GM12878 (cell line): ENCODE measurements around the gene SURF6. TPM values are rescaled to one million over a fixed set of nuclear protein-coding genes. Genes with fewer than 3 reads are reported as not detected.
A peak's percentile ranks its signal among the peaks of the same experiment; 100 is the strongest.

ENCODE experiments used
- ATAC-seq: fragments of 200-7000 bp; cut with Tn5 transposase; 3 replicates; pipeline ENCODE4 v1.9.1; 2020; ENCODE audit warnings: mild to moderate bottlenecking, moderate library complexity
- BruUV-seq: library from RNA; stranded (reverse); fragments of 400-500 nt; replicated peaks from 2 replicates; lab custom pipeline; 2021; lab: Mats Ljungman, UMichigan
- CTCF ChIA-PET: fragments of 300-600 bp; sonication (Branson Sonifier 250); formaldehyde crosslinking; extraction: SDS; loops from one replicate; lab custom pipeline; 2021; ENCODE audit warnings: inconsistent platforms; lab: Yijun Ruan, JAX
- POLR2A ChIA-PET: fragments of 350-600 bp; formaldehyde crosslinking; extraction: SDS; loops from one replicate; lab custom pipeline; 2021; ENCODE audit warnings: inconsistent platforms; lab: Charles Lee
- RAD21 ChIA-PET: fragments of 300-600 bp; sonication (Branson Sonifier 250); formaldehyde crosslinking; loops from one replicate; lab custom pipeline; 2023; ENCODE audit warnings: antibody characterized with exemption; ENCODE audit not compliant: unreplicated experiment; lab: Charles Lee
- SMC1A ChIA-PET: fragments of 300-600 bp; sonication (Branson Sonifier 250); formaldehyde crosslinking; loops from one replicate; lab custom pipeline; 2023; ENCODE audit not compliant: unreplicated experiment, uncharacterized antibody; lab: Charles Lee
- DNase-seq: peaks from one replicate; pipeline ENCODE4 v3.0.0-alpha.2; 2011; ENCODE audit warnings: low read depth, low spot score
- FAIRE-seq: peaks from 3 replicates; lab custom pipeline; 2011; peaks lifted over from hg19 to GRCh38; lab: Jason Lieb, UNC
- H2AFZ ChIP-seq: 2 replicates; pipeline ENCODE4 v1.6.0; 2011; ENCODE audit warnings: low read depth, low read length, control low read depth; ENCODE audit not compliant: control insufficient read depth
- H3K27ac ChIP-seq: 2 replicates; pipeline ENCODE4 v1.5.1; 2011; ENCODE audit warnings: control low read depth; ENCODE audit not compliant: control insufficient read depth, insufficient read depth
- H3K27me3 ChIP-seq, 2 experiments: replicated peaks in 1 of 2; 2 replicates each; pipeline versions ENCODE4 v1.6.0 to v1.6.1; 2011; ENCODE audit warnings: low read length in 1 of 2; ENCODE audit not compliant: control insufficient read depth in 2 of 2, insufficient read depth in 2 of 2
- H3K36me3 ChIP-seq, 2 experiments: 2 replicates each; pipeline ENCODE4 v1.5.1; 2011; ENCODE audit warnings: low read length in 1 of 2; ENCODE audit not compliant: control insufficient read depth in 2 of 2, insufficient read depth in 2 of 2
- H3K4me1 ChIP-seq: 2 replicates; pipeline ENCODE4 v1.6.1; 2011; ENCODE audit warnings: mild to moderate bottlenecking, low read length, moderate library complexity, mixed read lengths; ENCODE audit not compliant: control insufficient read depth, insufficient read depth
- H3K4me2 ChIP-seq: 2 replicates; pipeline ENCODE4 v1.6.0; 2011; ENCODE audit warnings: control low read depth; ENCODE audit not compliant: control insufficient read depth, insufficient read depth
- H3K4me3 ChIP-seq: fragments of 200-600 bp; sonication (generic); 2 replicates; pipeline ENCODE4 v1.5.1; 2016
- H3K79me2 ChIP-seq: 2 replicates; pipeline ENCODE4 v1.6.0; 2011; ENCODE audit warnings: low read length; ENCODE audit not compliant: control insufficient read depth, insufficient read depth
- H3K9ac ChIP-seq: 2 replicates; pipeline ENCODE4 v1.8.0; 2011; ENCODE audit warnings: low read length, control low read depth, mixed read lengths; ENCODE audit not compliant: control insufficient read depth, insufficient read depth
- H3K9me3 ChIP-seq: replicated peaks from 3 replicates; pipeline ENCODE4 v1.5.1; 2011; ENCODE audit warnings: mild to moderate bottlenecking, low read length; ENCODE audit not compliant: control insufficient read depth, insufficient read depth
- H4K20me1 ChIP-seq: 2 replicates; pipeline ENCODE4 v1.6.0; 2011; ENCODE audit not compliant: control insufficient read depth, insufficient read depth
- EGR1 ChIP-seq, 2 experiments: IDR thresholded peaks; 1 replicate in 1 of 2; 2 replicates in 1 of 2; pipeline ENCODE4 v1.6.1; 2011 to 2012; ENCODE audit warnings: low read depth in 2 of 2, low read length in 2 of 2, borderline replicate concordance in 1 of 2, mild to moderate bottlenecking in 1 of 2, moderate library complexity in 1 of 2
- EZH2 ChIP-seq: IDR thresholded peaks from 2 replicates; pipeline ENCODE4 v1.6.1; 2012; ENCODE audit warnings: low read depth, mild to moderate bottlenecking, control low read depth, inconsistent platforms, low read length, borderline replicate concordance; ENCODE audit not compliant: control insufficient read depth
- POLR2A ChIP-seq: IDR thresholded peaks from 2 replicates; pipeline ENCODE4 v1.6.1; 2011; ENCODE audit warnings: low read depth, mild to moderate bottlenecking, low read length
- POLR2AphosphoS5 ChIP-seq: IDR thresholded peaks from 2 replicates; pipeline ENCODE4 v1.6.1; 2011; ENCODE audit warnings: mild to moderate bottlenecking, low read length, inconsistent platforms
- RELB ChIP-seq: fragments of 450-650 bp; IDR thresholded peaks from 2 replicates; pipeline ENCODE4 v1.6.1; 2017; ENCODE audit warnings: low read depth, mild to moderate bottlenecking, moderate library complexity
- SPI1 ChIP-seq: IDR thresholded peaks from 2 replicates; pipeline ENCODE4 v1.6.1; 2011; ENCODE audit warnings: low read depth, mild to moderate bottlenecking, low read length, moderate library complexity, borderline replicate concordance; ENCODE audit not compliant: insufficient read depth
- ZBED1 ChIP-seq: IDR thresholded peaks from 2 replicates; pipeline ENCODE4 v1.6.1; 2016; ENCODE audit warnings: borderline replicate concordance
- WGBS: methylation state at CpG from one replicate; pipeline ENCODE4 v1.1.6; 2016; ENCODE audit warnings: low lambda C conversion rate; ENCODE audit not compliant: insufficient replicate concordance, insufficient coverage; ENCODE audit errors: missing lambda C conversion rate; 5-methylcytosine and 5-hydroxymethylcytosine counted together
- in situ Hi-C: fragments of 300-500 bp; cut with MboI; formaldehyde crosslinking; loops from 9 replicates; pipeline ENCODE4 v1.14.3; 2018; ENCODE audit warnings: mixed read lengths
- intact Hi-C: fragments of 100-400 bp; cut with micrococcal nuclease; formaldehyde crosslinking; loops from one replicate; pipeline ENCODE4 v1.14.2; 2022; ENCODE audit not compliant: unreplicated experiment
- polyA plus RNA-seq, 11 experiments: library from polyadenylated mRNA; depleted of rRNA in 4 of 11; unstranded in 6 of 11; stranded (reverse) in 5 of 11; fragments of >200 nt; fragmentation: Nextera tagmentation in 4 of 11; fragmentation: Illumina TruSeq in 1 of 11; extraction: Ambion mirVana in 4 of 11; extraction: Trizol in 1 of 11; gene quantifications; 1 replicate in 1 of 11; 2 replicates in 10 of 11; pipeline versions ENCODE4 v1.2.1 to v1.2.3, GENCODE V29; 2011 to 2016; ENCODE audit warnings: inconsistent platforms in 2 of 11, missing spikeins in 2 of 11, low read depth in 1 of 11
- total RNA-seq, 4 experiments: library from RNA; depleted of rRNA in 3 of 4; stranded (reverse); fragments of >200 nt in 3 of 4; fragmentation: Illumina TruSeq in 1 of 4; extraction: Trizol in 1 of 4; gene quantifications; 2 replicates each; pipeline versions ENCODE4 v1.2.1 to v1.2.3, GENCODE V29; 2013 to 2021
- TF ChIP-seq, protein P1 (sequence below): fragments of 450-650 bp; IDR thresholded peaks from 2 replicates; pipeline ENCODE4 v1.6.1; 2016; ENCODE audit warnings: mild to moderate bottlenecking
- TF ChIP-seq, protein P2 (sequence below): IDR thresholded peaks from 2 replicates; pipeline ENCODE4 v1.6.1; 2011; ENCODE audit warnings: borderline replicate concordance, low read depth, mild to moderate bottlenecking, moderate library complexity, low read length; ENCODE audit not compliant: insufficient read depth, poor library complexity, severe bottlenecking

The SURF6 gene
- total and polyA plus RNA-seq, 10 of the 15 experiments (the other 5 are each of a cell fraction or from before 2014, with no cell fraction given), result 2.2 to 27.2 (median 15.1) TPM

GRCh38 chr9:133360400-133361393, 24.7 kb upstream of the SURF6 start:
- peaks cover 16% of the 10 kb centered on the region for H3K79me2 ChIP-seq
- intact Hi-C loops, result no loop called here
- in situ Hi-C loops, result no loop called here
- no peaks in the 10 kb centered on the region for H3K27me3 ChIP-seq
- H3K9me3 ChIP-seq, result no peaks in the 10 kb centered on the region
- peaks cover 1% of the 10 kb centered on the region; the same call in 1 of the 2 replicates for H4K20me1 ChIP-seq
- peaks cover 28 to 39% of the 10 kb centered on the region in 2 experiments for H3K36me3 ChIP-seq
- WGBS, result 74% methylated on average over 21 of the region's 21 CpGs
- CTCF ChIA-PET, result no interaction called here
- ATAC-seq (no peak), DNase-seq (no peak), FAIRE-seq (no peak)
- TF ChIP-seq RELB (no peak), SPI1 (no peak), EZH2 (no peak), POLR2A (peak; percentile 64), EGR1 (IDR thresholded peaks at IDR 0.05; ENCODE audit: borderline replicate concordance in 1 of 2, low read depth in 2 of 2, low read length in 2 of 2) (peak in 1 of 2 experiments; percentile 52; a peak in 1 of 3 replicates), ZBED1 (0 out of 2 replicates have a peak, but pooled peaks have one; percentile 26), POLR2AphosphoS5 (peak; percentile 40)
- TF ChIP-seq, protein P1, sequence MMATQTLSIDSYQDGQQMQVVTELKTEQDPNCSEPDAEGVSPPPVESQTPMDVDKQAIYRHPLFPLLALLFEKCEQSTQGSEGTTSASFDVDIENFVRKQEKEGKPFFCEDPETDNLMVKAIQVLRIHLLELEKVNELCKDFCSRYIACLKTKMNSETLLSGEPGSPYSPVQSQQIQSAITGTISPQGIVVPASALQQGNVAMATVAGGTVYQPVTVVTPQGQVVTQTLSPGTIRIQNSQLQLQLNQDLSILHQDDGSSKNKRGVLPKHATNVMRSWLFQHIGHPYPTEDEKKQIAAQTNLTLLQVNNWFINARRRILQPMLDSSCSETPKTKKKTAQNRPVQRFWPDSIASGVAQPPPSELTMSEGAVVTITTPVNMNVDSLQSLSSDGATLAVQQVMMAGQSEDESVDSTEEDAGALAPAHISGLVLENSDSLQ, result peak; percentile 63; the same call in 1 of the 2 replicates
- TF ChIP-seq, protein P2, sequence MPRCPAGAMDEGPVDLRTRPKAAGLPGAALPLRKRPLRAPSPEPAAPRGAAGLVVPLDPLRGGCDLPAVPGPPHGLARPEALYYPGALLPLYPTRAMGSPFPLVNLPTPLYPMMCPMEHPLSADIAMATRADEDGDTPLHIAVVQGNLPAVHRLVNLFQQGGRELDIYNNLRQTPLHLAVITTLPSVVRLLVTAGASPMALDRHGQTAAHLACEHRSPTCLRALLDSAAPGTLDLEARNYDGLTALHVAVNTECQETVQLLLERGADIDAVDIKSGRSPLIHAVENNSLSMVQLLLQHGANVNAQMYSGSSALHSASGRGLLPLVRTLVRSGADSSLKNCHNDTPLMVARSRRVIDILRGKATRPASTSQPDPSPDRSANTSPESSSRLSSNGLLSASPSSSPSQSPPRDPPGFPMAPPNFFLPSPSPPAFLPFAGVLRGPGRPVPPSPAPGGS, result no peak
- no peak overlapping the region for H3K9ac ChIP-seq
- no peak overlapping the region for H2AFZ ChIP-seq
- H3K27ac ChIP-seq, result no peak overlapping the region
- no TSS peak for BruUV-seq
- RAD21 ChIA-PET, result no interaction called here
- no peak overlapping the region for H3K4me3 ChIP-seq
- no peaks in the 10 kb centered on the region; the same call in none of the 2 replicates for H3K4me1 ChIP-seq
- no peak overlapping the region for H3K4me2 ChIP-seq
- POLR2A ChIA-PET, result interaction anchor here (0.9 kb wide), 1 partner anchor 14 kb away, joined by 5 read pairs; no protein-coding TSS in a partner anchor
- SMC1A ChIA-PET, result no interaction called here
